ENCODE measurements around the gene TNS1. TPM values are rescaled to one million over a fixed set of nuclear protein-coding genes. Genes with fewer than 3 reads are reported as not detected.

Gene TNS1
- total RNA-seq, 1 experiment from 2014 or later, result 0.49 TPM

GRCh38 chr2:218020966-218021535 is 18.3 kb upstream of the TNS1 start:
- intact Hi-C loops (cut with micrococcal nuclease; ENCODE audit: unreplicated experiment) (no loop called here), in situ Hi-C loops (cut with HindIII; ENCODE audit: low pct_unique_long_range_greater_than_20kb, low sequenced_read_pairs) (no loop called here)
- no TSS peak for BruUV-seq (replicated peaks)
- H3K4me1 ChIP-seq (ENCODE audit: control insufficient read depth, insufficient read depth, low read length), result no peaks in the 10 kb centered on the region
- no peaks in the 10 kb centered on the region for H3K27me3 ChIP-seq (ENCODE audit: control insufficient read depth, insufficient read depth, low read length)
- no peak for DNase-seq (ENCODE audit: low read depth, low spot score)
- H3K9me3 ChIP-seq (ENCODE audit: control insufficient read depth, insufficient read depth, low read depth, low read length), result no peaks in the 10 kb centered on the region
- no peak overlapping the region for H3K4me3 ChIP-seq (ENCODE audit: low read depth in 2 of 2, low read length in 2 of 2)
- H3K27ac ChIP-seq (ENCODE audit: low read length), result no peak overlapping the region
- no peak for ATAC-seq
- ChIA-PET POLR2A (no interaction called here), CTCF (no interaction called here)
- TF ChIP-seq CTCF (IDR thresholded peaks at IDR 0.05), result no peak
- no peak for TF ChIP-seq SIN3A (IDR thresholded peaks at IDR 0.05; ENCODE audit: borderline replicate concordance, insufficient read depth, low read depth, low read length)
- no peak for TF ChIP-seq POLR2AphosphoS5 (IDR thresholded peaks at IDR 0.05; ENCODE audit: low read depth, low read length)
- TF ChIP-seq, protein P1, sequence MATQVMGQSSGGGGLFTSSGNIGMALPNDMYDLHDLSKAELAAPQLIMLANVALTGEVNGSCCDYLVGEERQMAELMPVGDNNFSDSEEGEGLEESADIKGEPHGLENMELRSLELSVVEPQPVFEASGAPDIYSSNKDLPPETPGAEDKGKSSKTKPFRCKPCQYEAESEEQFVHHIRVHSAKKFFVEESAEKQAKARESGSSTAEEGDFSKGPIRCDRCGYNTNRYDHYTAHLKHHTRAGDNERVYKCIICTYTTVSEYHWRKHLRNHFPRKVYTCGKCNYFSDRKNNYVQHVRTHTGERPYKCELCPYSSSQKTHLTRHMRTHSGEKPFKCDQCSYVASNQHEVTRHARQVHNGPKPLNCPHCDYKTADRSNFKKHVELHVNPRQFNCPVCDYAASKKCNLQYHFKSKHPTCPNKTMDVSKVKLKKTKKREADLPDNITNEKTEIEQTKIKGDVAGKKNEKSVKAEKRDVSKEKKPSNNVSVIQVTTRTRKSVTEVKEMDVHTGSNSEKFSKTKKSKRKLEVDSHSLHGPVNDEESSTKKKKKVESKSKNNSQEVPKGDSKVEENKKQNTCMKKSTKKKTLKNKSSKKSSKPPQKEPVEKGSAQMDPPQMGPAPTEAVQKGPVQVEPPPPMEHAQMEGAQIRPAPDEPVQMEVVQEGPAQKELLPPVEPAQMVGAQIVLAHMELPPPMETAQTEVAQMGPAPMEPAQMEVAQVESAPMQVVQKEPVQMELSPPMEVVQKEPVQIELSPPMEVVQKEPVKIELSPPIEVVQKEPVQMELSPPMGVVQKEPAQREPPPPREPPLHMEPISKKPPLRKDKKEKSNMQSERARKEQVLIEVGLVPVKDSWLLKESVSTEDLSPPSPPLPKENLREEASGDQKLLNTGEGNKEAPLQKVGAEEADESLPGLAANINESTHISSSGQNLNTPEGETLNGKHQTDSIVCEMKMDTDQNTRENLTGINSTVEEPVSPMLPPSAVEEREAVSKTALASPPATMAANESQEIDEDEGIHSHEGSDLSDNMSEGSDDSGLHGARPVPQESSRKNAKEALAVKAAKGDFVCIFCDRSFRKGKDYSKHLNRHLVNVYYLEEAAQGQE (IDR thresholded peaks at IDR 0.05; ENCODE audit: insufficient read depth in 1 of 2, low read depth in 2 of 2, low read length in 1 of 2), result no peak
- TF ChIP-seq TCF7L2 (IDR thresholded peaks at IDR 0.05; ENCODE audit: low read depth, low read length), result no peak
- H3K36me3 ChIP-seq (ENCODE audit: control insufficient read depth, insufficient read depth, low read length), result no peaks in the 10 kb centered on the region

DNA sequence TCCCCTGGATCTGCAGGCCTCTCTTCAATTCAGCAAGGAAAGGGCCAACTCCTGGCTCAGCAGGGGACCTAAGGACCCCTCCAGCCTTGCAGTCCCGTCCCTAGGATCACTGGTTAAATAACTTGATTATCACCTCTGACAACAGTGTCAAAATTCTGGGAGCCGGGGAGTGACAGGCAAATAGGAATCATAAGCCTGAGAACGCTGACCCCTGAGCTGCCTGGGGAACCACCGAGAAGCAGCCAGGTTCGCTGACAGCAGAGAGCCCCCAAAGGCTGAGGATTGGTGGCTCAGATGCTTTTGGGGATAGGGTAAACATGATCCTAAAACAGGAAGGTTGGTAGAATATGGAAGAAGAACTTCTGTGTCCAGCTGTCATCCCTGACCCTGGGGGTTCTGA is 17.5 kb upstream of the TNS1 start:
- Histone ChIP-seq H3K4me1 (ENCODE audit: control insufficient read depth, insufficient read depth, low read length) (no peaks in the 10 kb centered on the region), H3K4me3 (ENCODE audit: low read depth in 2 of 2, low read length in 2 of 2) (no peak overlapping the region), H3K36me3 (ENCODE audit: control insufficient read depth, insufficient read depth, low read length) (no peaks in the 10 kb centered on the region), H3K9me3 (ENCODE audit: control insufficient read depth, insufficient read depth, low read depth, low read length) (no peaks in the 10 kb centered on the region), H3K27ac (ENCODE audit: low read length) (no peak overlapping the region), H3K27me3 (ENCODE audit: control insufficient read depth, insufficient read depth, low read length) (no peaks in the 10 kb centered on the region)
- in situ Hi-C loops (cut with HindIII; ENCODE audit: low pct_unique_long_range_greater_than_20kb, low sequenced_read_pairs) (no loop called here), intact Hi-C loops (cut with micrococcal nuclease; ENCODE audit: unreplicated experiment) (no loop called here)
- no peak for ATAC-seq
- CTCF ChIA-PET, result no interaction called here
- no peak for DNase-seq (ENCODE audit: low read depth, low spot score)
- POLR2A ChIA-PET, result no interaction called here
- TF ChIP-seq CTCF (IDR thresholded peaks at IDR 0.05), result no peak
- TF ChIP-seq, protein P1 (IDR thresholded peaks at IDR 0.05; ENCODE audit: insufficient read depth in 1 of 2, low read depth in 2 of 2, low read length in 1 of 2), result no peak
- no peak for TF ChIP-seq POLR2AphosphoS5 (IDR thresholded peaks at IDR 0.05; ENCODE audit: low read depth, low read length)
- BruUV-seq (replicated peaks), result no TSS peak

Measured in Panc1 (cell line).